IgD-negative memory B cell (primary cell): ENCODE results near the gene SOX21. TPM values are rescaled to one million over a fixed set of nuclear protein-coding genes. Genes with fewer than 3 reads are reported as not detected.
"Not testable (repeated sequence)": the region's sequence is repeated elsewhere in the genome, so short reads cannot be mapped to it uniquely, and the experiment has no call there.

Experiments used
- H3K27ac Mint-ChIP-seq, 3 donors: one replicate each; pipeline ENCODE4 v1.8.0; 2020 to 2022; ENCODE audit warnings: mild to moderate bottlenecking in 3 of 3, mixed read lengths in 3 of 3, moderate library complexity in 1 of 3
- H3K27me3 Mint-ChIP-seq: one replicate; pipeline ENCODE4 v1.8.0; 2021; ENCODE audit warnings: mixed read lengths
- H3K36me3 Mint-ChIP-seq: one replicate; pipeline ENCODE4 v1.8.0; 2020; ENCODE audit warnings: mild to moderate bottlenecking, mixed read lengths
- H3K4me1 Mint-ChIP-seq, 3 donors: one replicate each; pipeline ENCODE4 v1.8.0; 2020 to 2022; ENCODE audit warnings: mixed read lengths in 3 of 3, mild to moderate bottlenecking in 1 of 3
- H3K4me3 Mint-ChIP-seq, 4 donors: one replicate each; pipeline ENCODE4 v1.8.0; 2020 to 2022; ENCODE audit warnings: mild to moderate bottlenecking in 4 of 4, mixed read lengths in 4 of 4, moderate library complexity in 3 of 4
- H3K9me3 Mint-ChIP-seq, 3 donors: one replicate each; pipeline ENCODE4 v1.8.0; 2020 to 2021; ENCODE audit warnings: mixed read lengths in 3 of 3, mild to moderate bottlenecking in 1 of 3
- polyA plus RNA-seq: library from polyadenylated mRNA; unstranded; fragments of 300-500 nt; fragmentation: Illumina TruSeq; gene quantifications from one replicate; pipeline ENCODE4 v1.2.3, GENCODE V29; 2021

SOX21 gene
- not detected for polyA plus RNA-seq

DNA sequence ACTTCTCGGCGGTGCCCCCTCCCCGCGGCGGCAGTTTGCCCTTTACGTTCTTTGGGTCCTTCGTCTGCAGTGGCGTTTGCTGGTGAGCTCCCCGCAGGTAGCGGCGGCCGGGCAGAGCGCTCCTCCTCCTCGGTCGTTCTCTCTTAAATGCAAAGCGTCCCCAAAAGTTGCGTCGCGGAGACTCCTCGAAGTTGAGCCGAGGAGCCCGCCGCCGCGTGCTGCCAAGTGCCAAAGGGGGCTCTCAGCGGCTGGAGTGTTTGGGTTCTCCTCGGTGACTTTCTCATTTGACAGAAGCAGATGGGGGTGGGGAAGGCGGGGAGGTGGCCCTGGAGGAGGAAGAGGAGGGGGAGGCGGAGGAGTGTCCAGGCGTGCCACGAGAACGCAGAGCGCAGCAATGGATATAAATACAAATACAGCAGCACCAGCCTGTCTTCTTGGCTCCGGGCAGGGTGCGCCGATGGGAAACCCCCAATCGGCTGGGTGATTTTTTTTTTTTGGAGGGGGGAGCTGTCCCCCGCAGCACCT is at the start of gene SOX21:
SOX21 (minus strand) TSS at position 259 of the 525 bp plus-strand sequence. CDS start 496 bp downstream, outside the sequence.
- Mint-ChIP-seq H3K4me3 (peak within 1 kb of the TSS in 3 of 4 donors; percentile 55 to 85 (median 82)), H3K27ac (peak within 1 kb of the TSS in 1 of 3 donors; percentile 80), H3K27me3 (peaks cover 56% of the 10 kb centered on the region), H3K4me1 (peaks cover 0 to 9% (median 5%) of the 10 kb centered on the region in 3 donors), H3K9me3 (peaks cover 0 to 15% (median 0%) of the 10 kb centered on the region in 3 donors), H3K36me3 (no peaks in the 10 kb centered on the region)

DNA sequence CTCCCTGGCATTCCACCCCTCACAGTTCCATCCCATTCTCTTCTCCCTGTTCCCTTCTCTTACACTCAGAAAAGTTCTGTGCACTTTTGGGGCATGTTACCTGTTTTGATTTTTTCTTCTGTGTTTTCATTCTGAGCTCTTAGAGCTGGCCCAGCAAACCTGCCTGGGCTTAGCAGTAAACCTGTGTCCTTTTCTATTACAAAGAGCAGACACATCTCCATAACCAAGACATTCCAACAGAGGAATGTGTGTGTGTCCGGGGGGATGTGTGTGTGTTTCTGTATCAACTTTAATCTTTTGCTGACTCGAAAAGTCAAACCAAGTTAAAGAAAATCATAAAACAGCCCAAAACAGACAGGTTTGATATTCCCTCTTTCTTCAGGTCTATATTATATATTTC is 49.1 kb upstream of the SOX21 start:
- Mint-ChIP-seq H3K27me3 (peaks cover 10% of the 10 kb centered on the region), H3K4me3 (no peak overlapping the region), H3K27ac (no peak overlapping the region), H3K36me3 (peaks cover 2% of the 10 kb centered on the region), H3K9me3 (no peaks in the 10 kb centered on the region), H3K4me1 (no peaks in the 10 kb centered on the region)

- Mint-ChIP-seq H3K9me3 (no peaks in the 10 kb centered on the region), H3K27me3 (peaks cover 8% of the 10 kb centered on the region)
These were observed 46.9 kb upstream of the SOX21 start for GRCh38 chr13:94759120-94759728.

GRCh38 chr13:94758436-94758960 is 46.2 kb upstream of the SOX21 start:
- Mint-ChIP-seq H3K27me3 (peaks cover 8% of the 10 kb centered on the region), H3K36me3 (peaks cover 2% of the 10 kb centered on the region), H3K4me3 (no peak overlapping the region), H3K4me1 (no peaks in the 10 kb centered on the region), H3K9me3 (no peaks in the 10 kb centered on the region), H3K27ac (no peak overlapping the region)

More at GRCh38 chr13:94759120-94759728, 46.9 kb upstream of the SOX21 start:
- no peak overlapping the region for H3K4me3 Mint-ChIP-seq
- H3K27ac Mint-ChIP-seq = no peak overlapping the region
- no peaks in the 10 kb centered on the region for H3K4me1 Mint-ChIP-seq
- peaks cover 2% of the 10 kb centered on the region for H3K36me3 Mint-ChIP-seq

DNA sequence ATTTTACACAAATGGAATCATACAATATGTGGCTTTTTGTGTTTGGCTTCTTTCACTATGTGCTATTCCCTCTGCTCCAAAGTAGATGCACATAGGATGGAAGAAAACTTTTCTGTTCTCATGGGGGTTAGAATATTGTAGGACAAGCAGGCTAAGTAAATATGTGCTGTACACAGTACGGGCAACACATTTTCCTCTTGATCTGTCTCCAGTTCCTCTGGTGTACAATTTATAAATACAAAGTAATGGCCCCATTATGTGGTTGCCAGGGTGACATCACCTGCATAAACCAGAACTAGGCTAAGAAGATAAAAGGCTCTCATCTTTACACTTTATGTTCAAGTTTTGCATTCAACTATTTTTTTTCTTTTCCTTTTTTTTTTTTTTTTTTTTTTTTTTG is 41.0 kb upstream of the SOX21 start:
- H3K4me1 Mint-ChIP-seq = no peaks in the 10 kb centered on the region
- H3K4me3 Mint-ChIP-seq = no peak overlapping the region
- no peak overlapping the region for H3K27ac Mint-ChIP-seq
- no peaks in the 10 kb centered on the region for H3K9me3 Mint-ChIP-seq
- H3K36me3 Mint-ChIP-seq = no peaks in the 10 kb centered on the region
- H3K27me3 Mint-ChIP-seq = no peaks in the 10 kb centered on the region

- H3K27me3 Mint-ChIP-seq = no peaks in the 10 kb centered on the region
- no peak overlapping the region for H3K27ac Mint-ChIP-seq
- no peaks in the 10 kb centered on the region for H3K36me3 Mint-ChIP-seq
- no peaks in the 10 kb centered on the region for H3K4me1 Mint-ChIP-seq
- no peaks in the 10 kb centered on the region for H3K9me3 Mint-ChIP-seq
- no peak overlapping the region for H3K4me3 Mint-ChIP-seq
These were observed 36.8 kb upstream of the SOX21 start for GRCh38 chr13:94749162-94749561.

GRCh38 chr13:94739235-94739634 is 26.9 kb upstream of the SOX21 start:
- H3K9me3 Mint-ChIP-seq = no peaks in the 10 kb centered on the region
- H3K27me3 Mint-ChIP-seq = peaks cover 5% of the 10 kb centered on the region
- no peaks in the 10 kb centered on the region for H3K4me1 Mint-ChIP-seq
- H3K4me3 Mint-ChIP-seq = no peak overlapping the region
- no peaks in the 10 kb centered on the region for H3K36me3 Mint-ChIP-seq
- no peak overlapping the region for H3K27ac Mint-ChIP-seq

DNA sequence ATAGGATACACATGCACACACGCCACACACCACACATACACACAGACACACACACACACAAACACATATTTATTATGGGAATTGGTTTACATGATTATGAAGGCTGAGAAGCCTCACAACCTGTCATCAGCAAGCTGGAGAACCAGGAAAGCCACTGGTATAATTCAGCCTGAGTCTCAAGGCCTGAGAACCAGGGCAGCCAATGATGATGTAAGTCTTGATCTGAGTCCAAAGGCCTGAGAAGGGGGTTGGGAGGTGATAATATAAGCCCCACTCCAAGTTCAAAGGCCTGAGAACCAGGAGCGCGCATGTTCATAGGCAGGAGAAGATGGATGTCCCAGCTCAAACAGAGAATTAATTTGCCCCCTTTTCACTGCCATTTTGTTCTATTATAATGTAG is 18.7 kb upstream of the SOX21 start:
- H3K27ac Mint-ChIP-seq = no peak overlapping the region
- peaks cover 0 to 10% (median 0%) of the 10 kb centered on the region in 3 donors for H3K9me3 Mint-ChIP-seq
- H3K36me3 Mint-ChIP-seq = no peaks in the 10 kb centered on the region
- H3K27me3 Mint-ChIP-seq = peaks cover 2% of the 10 kb centered on the region
- H3K4me1 Mint-ChIP-seq = no peaks in the 10 kb centered on the region
- H3K4me3 Mint-ChIP-seq = no peak overlapping the region

DNA sequence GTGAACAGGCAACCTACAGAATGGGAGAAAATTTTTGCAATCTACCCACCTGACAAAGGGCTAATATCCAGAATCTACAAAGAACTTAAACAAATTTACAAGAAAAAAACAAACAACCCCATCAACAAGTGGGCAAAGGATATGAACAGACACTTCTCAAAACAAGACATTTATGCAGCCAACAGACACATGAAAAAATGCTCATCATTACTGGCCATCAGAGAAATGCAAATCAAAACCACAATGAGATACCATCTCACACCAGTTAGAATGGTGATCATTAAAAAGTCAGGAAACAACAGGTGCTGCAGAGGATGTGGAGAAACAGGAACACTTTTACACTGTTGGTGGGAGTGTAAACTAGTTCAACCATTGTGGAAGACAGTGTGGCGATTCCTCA is 17.6 kb upstream of the SOX21 start:
- H3K9me3 Mint-ChIP-seq, H3K4me3 Mint-ChIP-seq, H3K27me3 Mint-ChIP-seq, H3K36me3 Mint-ChIP-seq, H3K4me1 Mint-ChIP-seq, H3K27ac Mint-ChIP-seq: not testable (repeated sequence)

DNA sequence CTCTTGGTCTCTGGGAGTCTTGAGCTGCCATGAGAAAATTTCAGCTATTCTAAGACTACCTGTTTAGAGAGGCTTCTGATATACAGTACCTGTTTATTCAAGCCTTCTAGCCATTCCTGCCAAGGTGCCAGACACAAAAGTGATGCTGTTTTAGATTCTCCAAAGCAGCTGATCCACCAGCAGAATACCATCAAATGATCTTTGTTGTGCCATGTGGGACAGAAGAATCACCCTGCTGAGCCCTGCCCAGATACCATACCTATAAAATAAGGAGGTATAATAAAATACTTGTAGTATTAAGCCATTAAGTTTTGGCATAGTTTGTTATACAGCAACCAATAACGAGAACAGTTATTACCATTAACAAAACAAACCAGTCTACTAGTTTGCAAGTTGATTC is 14.1 kb upstream of the SOX21 start:
- Mint-ChIP-seq H3K27ac (no peak overlapping the region), H3K4me1 (no peaks in the 10 kb centered on the region), H3K4me3 (no peak overlapping the region), H3K9me3 (peaks cover 1 to 10% (median 4%) of the 10 kb centered on the region in 3 donors), H3K36me3 (no peaks in the 10 kb centered on the region), H3K27me3 (peaks cover 8% of the 10 kb centered on the region)

DNA sequence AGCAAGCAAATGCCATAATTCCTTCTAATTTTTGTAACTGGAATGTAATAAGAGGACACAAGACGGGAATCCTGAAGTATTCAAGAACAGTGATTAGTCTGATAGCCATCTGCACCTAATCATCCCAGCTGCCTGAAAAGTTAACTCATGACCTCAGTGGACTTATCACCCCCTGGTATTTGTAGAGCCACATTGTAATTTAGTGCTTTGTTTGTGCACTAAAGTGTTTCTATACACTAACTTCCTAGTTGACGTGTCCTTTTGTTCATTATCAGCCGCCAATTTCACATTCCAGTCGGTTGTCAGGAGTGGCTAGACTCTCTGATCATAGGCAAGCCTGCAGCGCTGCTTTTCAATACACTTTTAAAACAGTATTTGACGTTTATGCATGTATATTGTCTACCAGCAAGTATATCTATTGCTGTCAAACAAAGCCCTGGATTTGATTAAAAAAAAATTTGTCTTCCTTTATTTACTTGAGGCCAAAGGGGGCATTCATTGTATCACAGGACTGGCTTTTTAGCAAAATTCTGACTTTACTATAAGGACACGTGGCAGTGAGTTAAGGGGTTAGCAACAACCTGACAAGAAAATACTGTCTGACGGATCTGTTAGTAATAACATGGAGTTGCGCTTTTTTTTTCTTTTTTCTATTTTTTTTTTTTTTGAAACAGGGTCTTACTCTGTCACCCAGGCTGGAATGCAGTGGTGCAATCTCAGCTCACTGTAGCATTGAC is 10.4 kb upstream of the SOX21 start:
- H3K27ac Mint-ChIP-seq = no peak overlapping the region
- peaks cover 1 to 5% (median 4%) of the 10 kb centered on the region in 3 donors for H3K9me3 Mint-ChIP-seq
- no peaks in the 10 kb centered on the region for H3K4me1 Mint-ChIP-seq
- H3K27me3 Mint-ChIP-seq = peaks cover 8% of the 10 kb centered on the region
- no peak overlapping the region for H3K4me3 Mint-ChIP-seq
- H3K36me3 Mint-ChIP-seq = no peaks in the 10 kb centered on the region

- not testable (repeated sequence) for H3K4me3 Mint-ChIP-seq, H3K9me3 Mint-ChIP-seq, H3K27ac Mint-ChIP-seq, H3K4me1 Mint-ChIP-seq, H3K36me3 Mint-ChIP-seq
- H3K27me3 Mint-ChIP-seq = peaks cover 20% of the 10 kb centered on the region
These were observed 6.4 kb upstream of the SOX21 start for GRCh38 chr13:94718697-94719096.

- no peaks in the 10 kb centered on the region for H3K36me3 Mint-ChIP-seq
- no peaks in the 10 kb centered on the region for H3K4me1 Mint-ChIP-seq
- no peak overlapping the region for H3K4me3 Mint-ChIP-seq
- no peak overlapping the region for H3K27ac Mint-ChIP-seq
- peaks cover 0 to 7% (median 0%) of the 10 kb centered on the region in 3 donors for H3K9me3 Mint-ChIP-seq
- peaks cover 22% of the 10 kb centered on the region for H3K27me3 Mint-ChIP-seq
These were observed 5.6 kb upstream of the SOX21 start for GRCh38 chr13:94717916-94718315.

DNA sequence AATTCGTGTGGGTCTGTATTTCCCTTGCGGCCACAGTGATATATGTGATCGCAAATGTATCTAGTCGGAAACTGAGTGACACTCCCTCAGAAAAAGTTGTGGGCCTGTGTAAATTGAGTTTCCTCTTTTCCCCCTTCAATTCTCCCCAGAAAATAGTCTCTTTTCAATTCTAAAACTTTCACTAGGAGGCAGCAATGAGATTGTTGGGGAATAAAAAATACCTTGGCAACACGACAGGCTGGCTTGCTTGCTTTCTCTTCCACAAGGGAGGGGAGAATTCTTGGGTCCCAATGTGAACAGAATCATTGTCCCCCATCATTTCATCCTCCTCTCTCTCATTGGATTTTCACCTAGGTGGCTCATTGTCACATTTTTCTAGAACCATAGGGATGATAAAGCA is 3.7 kb upstream of the SOX21 start:
- Mint-ChIP-seq H3K4me1 (peaks cover 0 to 4% (median 3%) of the 10 kb centered on the region in 3 donors), H3K27ac (no peak overlapping the region), H3K9me3 (peaks cover 0 to 7% (median 0%) of the 10 kb centered on the region in 3 donors), H3K27me3 (peaks cover 25% of the 10 kb centered on the region), H3K36me3 (no peaks in the 10 kb centered on the region), H3K4me3 (no peak overlapping the region)

DNA sequence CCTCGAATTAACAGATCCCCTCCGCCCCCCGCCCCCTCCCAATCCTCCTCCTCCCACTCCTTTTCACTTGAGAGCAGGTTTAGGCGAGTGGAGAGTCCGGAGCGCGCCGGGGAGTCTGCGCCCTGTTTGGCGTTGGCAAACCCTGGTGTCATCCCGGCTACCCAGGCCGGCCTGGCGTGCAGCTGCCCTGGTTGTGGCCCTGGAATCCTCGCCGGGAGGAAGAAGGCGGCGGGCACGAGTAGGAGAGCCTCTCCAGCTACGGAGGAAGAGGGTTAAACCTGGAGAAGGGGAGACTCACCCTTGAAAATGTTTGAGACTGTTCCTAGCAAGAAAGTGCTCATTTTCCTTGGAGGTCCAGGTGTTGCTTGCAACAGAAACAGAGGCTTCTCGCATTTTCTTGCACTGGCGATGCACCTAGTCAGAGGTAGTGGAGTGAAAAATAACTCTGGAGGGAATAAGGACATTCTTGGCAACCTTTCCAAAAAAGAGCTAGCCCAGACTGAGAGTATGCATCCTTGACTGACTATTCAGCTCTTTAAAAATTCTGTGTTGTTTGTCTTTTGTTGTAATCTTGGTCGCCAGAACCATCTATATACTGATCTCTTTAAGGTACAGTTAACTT is 1.3 kb upstream of the SOX21 start:
- Mint-ChIP-seq H3K36me3 (no peaks in the 10 kb centered on the region), H3K27me3 (peaks cover 43% of the 10 kb centered on the region), H3K4me3 (peak overlapping the region in 3 of 4 donors; percentile 30 to 72 (median 45)), H3K27ac (peak overlapping the region in 2 of 3 donors; percentile 10 to 23), H3K4me1 (peaks cover 0 to 6% (median 3%) of the 10 kb centered on the region in 3 donors), H3K9me3 (peaks cover 0 to 8% (median 0%) of the 10 kb centered on the region in 3 donors)
